Pons (tissue), 1 donor: Measurements from ENCODE around the gene CTNND2.

Experiments used
- DNase-seq: peaks from one replicate; pipeline ENCODE4 v3.0.0-alpha.2; 2016; ENCODE audit warnings: low spot score

CTNND2 gene

DNA sequence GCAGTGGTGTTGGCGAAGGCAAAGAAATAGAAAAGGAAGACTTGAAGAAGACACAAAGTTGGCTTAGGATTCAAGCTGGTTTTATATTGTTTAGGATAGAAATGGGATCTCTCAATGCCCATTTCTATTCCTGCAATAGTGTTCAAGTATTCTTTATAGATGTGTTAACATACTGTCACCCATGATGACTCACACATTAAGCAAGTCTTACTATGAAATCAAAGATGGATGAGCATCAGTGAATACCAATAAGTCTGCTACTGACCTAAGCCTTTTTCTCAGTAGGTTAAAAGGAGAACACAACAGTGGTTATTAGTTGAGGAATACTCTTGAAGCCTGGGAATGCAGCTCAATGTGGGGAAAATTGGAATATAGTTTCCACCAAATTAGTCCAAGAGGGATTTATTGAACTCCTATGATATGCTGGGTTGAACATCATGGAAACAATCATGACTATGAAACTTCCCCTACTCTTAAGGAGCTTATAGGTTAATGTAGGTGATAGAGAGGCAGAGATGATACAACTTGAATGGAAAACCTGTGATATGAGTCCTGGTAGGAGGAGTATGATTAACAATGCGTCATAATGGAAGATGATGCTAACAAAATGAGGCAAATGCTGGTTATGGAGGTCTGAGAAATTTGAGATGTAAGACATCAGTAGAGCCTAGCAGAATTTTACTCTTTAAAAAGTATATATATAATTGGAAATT is 726.1 kb downstream of the CTNND2 start:
- DNase-seq = no peak

DNA sequence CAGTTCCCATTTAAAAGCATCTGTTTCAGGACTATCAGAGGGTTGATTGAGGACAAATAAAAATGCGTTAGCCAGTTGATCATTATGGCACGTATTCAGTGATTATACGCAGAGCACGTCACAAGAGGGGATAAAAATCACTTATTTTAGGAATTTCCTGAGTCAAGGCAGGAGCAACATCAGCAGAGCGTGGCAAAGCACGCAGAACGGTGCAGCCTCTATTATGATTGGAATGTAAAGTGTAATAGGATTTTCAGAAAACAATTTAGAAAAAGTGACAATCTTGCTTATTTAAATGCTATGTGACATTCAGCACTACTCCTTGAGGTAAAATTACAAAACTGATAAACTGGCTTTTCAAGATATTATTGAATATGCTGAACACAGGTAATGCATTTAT is 729.7 kb downstream of the CTNND2 start:
- DNase-seq = no peak

DNA sequence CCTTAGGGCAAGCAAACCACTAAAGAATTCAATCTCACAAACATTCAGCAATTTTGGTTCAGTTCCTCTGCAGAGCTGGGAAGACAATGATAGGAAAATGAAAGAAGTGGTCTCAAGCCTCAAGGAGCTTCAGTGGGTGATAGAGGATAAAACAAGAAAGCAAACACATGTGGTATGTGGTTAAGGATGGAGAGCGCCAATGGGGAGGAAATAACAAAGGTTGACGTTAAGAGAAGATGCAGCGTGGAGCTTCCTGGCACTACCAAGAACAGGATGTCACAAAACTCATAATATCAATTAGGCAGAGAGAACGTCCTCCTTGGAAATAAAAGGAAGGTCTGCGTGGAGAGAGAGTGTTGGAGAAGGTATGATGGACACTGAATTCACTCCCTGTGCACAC is 731.8 kb downstream of the CTNND2 start:
- no peak for DNase-seq

DNA sequence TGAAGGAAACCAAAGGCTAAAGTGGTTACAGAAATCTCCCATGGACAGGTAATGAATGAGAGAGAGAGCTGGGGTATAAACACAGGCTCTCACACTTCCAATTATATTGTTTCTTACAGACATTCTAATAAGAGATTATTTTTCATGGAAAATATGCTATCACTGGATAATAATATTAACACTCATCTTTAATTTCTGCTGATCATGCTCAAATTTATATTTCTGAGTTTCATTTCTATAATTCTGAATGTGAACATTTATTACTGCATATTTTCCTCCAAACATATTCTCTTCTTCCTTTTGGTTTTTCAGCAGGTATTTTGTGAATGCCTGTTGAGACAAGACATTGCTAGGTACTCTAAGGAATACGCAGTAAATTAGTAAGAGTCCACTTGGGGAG is 733.0 kb downstream of the CTNND2 start:
- DNase-seq = no peak

DNA sequence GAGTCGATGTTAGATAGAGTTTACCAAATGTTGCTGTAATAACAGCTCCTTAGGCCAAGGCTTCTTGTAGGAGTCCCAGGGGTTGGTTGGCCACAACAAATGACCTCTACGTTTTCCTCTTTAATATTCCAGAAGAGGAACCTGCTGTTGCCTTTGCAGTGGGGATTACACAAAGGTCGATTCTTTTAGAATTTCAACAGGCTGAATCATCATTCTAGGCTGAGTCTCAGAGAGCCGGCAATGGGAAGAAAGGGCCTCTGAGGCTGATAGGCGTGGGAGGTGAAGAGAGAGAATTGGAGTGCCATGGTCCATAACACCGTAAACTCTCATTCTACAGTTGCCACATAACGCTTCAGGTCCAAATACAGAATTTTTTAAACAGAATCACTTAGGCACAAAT is 737.3 kb downstream of the CTNND2 start:
- peak; percentile 86 for DNase-seq

DNA sequence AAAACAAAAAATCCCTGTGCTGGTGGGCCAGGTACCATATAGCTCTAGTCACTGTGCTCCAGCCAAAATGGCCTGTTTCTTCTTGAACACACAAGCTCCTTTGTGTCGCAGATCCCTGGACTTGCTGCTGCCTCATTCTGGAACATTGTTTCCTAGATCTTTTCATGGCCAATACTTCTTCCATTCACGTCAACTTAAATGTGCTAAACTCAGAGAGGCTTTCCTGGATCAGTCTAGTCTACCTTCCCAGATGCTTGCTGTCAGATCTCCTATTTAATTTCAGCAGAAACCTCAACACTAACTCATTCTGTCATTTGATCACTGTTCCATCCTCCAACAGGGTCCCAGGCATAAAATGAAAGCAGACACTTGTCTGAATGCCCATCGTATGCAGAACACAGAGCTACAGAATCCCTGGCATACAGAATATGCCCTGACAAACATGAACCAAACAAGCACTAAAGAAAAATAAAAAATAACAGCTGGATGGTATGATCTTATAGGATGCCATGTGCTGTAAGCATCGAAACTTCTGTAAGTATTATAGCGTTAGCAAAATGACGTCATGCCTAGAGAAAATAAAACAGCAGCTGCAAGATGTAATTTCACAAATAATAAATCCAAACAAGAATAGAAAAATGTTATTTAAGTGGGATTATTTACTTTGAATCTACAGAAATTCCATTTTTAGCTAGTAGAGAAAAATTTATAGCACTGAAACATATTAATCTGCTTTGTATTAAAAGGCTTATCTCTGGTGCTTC is 739.5 kb downstream of the CTNND2 start:
- DNase-seq = peak; percentile 90

DNA sequence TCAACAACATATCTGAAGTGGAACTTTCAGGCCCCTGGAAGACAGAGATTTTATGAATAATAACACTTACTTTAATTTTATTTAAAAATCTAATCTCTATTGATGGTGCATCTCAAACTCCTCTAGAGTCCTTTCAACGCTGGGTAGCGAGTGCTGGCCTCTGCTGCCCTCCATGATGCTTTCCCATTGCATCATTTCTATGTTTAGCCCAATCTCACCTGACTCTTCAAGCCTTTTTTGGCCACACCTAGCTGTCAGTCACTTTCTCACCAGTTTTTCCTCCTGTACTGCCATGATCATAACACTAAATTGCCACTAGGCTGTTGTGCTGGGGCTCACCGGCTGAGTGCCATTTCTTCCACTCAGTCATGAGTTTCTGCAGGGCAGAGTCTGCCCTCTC is 747.1 kb downstream of the CTNND2 start:
- DNase-seq = no peak

DNA sequence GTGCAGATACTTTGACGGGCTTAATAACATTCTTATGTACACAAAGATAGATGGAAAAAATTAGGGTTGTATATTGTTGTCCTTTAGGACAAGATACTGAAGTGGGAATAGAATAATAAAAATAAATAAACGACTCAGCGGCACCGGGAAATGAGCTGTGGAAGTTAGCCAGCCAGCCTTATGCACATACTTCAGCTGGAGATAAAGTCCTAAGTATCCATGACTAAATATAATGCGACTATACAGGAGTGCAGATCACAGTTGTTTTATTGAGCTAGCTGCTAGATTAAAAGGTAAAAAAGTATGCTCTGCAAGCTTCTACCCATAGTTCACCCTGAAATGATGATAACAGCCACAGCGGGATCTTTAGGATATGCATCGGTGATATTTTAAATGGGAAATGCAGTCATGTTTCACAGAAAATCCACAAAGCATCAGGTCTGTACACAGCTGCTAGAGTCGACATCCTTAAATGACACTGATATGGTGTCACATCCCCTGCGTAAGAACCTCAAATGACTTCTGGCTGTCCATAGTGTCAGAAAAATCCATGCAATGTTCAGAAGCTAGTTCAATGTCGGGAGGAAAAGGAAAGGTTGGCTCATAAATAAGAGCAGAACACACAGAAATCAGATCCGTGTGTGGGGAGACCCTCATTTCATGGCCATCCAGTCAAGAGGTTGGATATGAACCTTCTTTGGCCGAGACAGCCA is 750.4 kb downstream of the CTNND2 start:
- no peak for DNase-seq

DNA sequence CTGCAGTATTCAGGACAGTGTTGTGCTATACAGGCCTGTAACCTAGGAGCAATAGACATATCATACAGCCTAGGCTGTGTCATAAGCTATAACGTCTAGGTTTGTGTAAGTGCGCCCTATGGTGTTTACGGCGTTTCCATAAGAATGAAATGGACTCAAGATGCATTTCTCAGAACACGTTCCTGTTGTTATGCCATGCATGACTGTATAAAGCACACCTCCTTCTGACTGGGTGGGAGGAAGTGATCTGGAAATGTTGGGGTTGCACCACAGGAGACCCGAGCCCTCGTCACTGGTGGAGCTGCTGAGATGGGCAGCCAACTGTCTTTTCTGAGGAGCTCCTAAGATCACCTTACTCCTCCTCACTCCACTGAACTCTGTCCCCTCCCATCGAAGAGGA is 751.9 kb downstream of the CTNND2 start:
- DNase-seq = no peak

DNA sequence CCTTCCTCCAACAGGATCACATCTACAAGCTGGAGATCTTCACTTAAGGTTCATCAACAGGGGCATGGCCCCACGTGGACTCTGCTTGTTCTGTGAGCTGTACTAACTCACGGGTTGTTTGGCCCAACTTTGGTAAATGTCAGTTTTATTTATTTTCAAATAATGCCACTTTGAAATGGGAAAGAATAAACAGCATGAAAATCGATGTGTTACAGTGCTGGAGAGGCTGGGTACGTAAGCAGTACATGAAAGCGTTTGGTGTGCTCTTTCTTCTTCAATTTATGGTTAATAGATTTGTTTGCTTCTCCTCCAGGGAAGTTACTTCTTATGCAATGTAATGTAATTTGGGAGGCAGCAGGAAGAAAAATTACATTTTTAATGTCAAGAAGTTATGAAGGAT is 753.3 kb downstream of the CTNND2 start:
- no peak for DNase-seq

DNA sequence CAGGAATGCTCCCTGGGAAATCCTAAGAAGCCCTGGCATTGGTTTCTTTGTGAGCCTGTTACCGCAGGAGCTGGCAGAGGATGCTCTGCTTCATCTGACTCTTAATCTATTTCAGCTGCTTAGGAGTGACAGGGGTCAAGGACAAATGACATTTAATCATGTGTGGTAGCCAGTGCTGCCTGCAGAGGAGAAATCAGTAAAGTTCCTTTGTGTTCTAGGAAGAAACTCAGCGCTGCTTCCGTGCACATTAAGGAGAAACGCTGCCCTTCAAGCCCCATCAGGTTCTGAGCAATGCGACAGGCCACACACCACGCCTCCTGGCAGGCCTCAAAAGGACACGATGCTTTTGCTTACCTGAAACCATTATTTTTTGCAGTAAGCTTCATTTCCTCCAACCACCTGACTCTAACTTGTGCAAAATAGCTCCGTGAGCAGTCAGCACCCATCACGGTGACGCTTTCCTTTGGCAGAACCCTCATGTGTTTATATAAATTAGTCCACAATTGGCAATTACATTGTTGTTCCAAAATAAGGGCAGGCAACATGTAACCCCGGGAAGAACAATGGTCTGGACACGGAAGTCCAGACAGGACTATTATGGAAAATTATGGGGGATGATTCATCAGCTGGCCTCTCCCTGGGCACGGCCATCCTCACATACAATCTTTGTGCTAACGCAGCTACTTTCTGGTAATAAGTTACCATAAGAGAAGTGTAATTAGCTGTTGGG is 755.3 kb downstream of the CTNND2 start:
- no peak for DNase-seq

DNA sequence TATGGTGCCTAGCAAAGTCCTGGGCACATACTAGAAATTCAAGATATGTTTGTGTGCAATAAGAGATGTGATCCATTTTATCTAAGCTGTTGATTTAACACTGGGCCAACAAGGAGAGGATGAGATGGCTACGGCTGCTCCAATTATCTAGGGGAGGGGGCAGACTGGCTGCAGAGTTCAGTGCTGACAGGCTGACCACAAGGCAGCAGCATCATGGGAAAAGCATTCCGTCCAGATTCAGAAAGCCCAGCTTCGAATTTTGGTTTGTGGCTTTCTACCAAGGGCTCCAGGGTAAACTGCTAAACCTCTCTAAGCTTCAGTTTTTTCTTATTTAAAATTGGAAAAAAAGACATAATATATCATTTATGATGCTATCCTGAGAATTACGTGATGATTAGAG is 758.1 kb downstream of the CTNND2 start:
- DNase-seq = no peak

DNA sequence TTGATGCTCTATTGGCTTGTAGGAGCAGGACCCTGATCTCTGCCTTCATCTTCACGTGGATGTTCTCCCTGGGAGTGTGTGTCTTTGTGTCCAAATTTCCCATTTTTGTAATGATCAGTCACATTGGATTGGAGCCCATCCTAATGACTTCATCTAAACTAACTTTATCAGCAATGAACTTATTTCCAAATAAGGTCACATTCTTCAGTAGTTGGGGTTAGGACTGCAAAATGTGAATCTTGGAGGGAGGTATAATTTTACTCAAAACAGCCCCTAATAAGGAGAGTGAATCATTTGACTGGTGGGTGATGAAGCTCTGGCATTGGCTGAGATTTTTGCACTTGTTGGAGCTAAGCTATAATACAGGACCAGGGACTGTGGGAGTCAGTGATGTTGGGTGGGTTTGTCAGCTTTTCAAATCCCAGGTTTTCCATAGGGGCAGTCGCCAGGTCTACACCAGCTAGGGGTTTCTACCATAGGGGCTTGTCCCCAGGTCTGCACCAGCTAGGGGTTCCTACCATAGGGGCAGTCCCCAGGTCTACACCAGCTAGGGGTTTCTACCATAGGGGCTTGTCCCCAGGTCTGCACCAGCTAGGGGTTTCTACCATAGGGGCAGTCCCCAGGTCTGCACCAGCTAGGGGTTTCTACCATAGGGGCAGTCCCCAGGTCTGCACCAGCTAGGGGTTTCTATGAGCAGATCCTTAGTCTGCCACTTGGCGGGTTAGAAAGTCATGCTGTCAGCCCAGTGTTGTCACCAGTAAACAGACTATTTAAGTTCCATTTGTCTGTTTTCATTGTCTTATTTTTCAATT is 760.6 kb downstream of the CTNND2 start:
- no peak for DNase-seq

DNA sequence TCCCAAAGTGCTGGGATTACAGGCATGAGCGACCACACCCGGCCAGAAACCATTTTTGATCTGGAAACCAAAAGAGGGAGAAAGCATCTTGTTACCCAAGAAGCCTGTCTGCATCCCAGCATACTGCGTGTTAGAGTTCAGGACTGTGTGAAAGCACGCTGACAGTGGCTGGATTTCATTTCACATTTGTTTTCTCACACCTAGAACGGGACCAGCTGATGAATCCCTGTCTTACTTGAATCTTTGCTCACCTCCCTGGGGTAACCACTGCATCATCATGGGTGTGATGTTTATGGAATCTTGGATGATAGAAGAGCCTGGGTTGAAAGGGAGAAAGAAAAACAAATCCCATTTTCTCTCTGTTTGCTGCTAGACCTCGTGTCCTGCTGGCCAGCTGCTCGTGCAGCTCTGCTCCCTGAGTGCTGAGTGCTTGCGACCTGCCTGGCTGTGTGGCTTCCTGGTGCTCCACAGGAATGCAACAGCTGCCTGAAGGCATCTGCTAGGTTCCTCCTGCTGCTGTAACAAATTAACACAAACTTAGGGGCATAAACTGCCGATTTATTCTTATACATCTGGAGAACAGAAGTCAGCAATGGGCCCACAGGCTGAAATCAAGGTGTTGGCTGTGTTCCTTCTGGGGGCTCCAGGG is 764.9 kb downstream of the CTNND2 start:
- no peak for DNase-seq

DNA sequence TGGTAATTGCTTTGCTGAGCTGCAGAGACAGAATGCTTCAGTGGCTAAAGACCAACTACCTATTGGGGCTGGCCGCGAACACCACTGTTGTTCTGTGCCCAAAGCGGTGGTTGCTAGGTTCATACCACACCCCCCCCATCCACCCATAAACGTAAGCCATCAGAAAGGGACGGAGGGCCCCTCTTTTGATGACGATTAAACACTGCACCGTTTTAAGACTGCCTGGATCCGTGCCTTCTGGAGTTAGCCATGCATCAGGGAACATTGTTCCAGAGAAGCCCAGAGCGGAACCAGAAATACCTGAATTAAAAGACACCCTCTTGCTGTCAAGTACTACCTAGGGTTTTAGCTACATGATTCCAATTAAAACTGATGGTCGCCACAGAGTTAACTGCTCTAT is 774.1 kb downstream of the CTNND2 start:
- DNase-seq = no peak

DNA sequence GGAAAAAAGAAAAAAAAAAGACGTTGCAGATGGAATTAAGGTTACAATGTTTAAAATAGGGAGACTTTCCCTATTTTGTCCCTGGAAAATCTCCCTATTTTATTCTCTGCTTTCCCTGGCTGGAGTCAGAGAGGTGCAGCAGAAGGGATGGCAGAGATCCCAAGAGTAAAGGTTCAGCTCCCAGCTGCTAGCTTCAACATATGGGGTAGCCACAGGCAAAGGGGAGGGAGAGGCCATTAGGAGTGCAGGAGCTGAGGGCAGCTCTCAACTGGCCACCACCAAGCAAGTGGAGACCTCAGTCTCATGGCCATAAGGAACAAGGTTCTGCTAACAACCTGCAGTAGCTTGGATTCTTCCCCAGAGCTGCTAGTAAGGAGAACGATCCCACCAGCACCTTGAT is 776.2 kb downstream of the CTNND2 start:
- DNase-seq = no peak

DNA sequence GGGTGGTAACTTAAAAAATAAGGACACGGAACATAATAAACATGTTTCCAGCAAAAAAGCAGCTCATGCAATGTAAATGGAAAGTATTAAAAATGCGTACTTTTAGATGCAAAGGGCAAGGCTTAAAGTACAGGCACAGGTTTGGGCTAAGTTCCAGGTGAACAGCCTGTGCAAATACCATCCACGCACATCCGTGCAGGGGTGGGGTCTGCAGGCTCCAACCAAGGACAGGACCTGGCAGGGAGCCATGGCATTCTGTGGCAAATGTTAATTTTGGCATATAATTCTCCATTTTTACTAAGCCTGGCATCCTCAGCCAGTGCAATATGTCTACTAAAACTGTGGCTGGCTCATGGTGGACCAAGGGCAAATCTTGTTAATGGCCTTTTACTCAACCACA is 777.4 kb downstream of the CTNND2 start:
- no peak for DNase-seq

DNA sequence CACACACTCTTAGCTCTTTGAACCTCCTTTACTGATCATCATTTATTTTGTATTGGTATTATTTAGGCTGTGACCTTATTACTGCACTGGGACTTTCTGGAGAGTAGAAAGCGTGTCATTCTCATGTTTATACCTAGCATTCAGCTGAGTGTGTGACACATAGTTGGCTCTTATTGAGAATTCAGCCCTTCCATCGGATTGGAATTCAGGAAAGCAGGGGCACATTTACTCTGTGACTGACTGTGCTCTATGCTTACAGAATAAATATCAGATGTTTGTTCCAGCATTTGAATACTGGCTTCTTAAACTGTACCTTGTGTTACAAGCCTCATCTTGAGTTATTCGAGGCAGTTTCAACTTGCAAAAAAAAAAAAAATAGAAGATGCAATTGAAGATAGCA is 782.4 kb downstream of the CTNND2 start:
- DNase-seq = no peak

DNA sequence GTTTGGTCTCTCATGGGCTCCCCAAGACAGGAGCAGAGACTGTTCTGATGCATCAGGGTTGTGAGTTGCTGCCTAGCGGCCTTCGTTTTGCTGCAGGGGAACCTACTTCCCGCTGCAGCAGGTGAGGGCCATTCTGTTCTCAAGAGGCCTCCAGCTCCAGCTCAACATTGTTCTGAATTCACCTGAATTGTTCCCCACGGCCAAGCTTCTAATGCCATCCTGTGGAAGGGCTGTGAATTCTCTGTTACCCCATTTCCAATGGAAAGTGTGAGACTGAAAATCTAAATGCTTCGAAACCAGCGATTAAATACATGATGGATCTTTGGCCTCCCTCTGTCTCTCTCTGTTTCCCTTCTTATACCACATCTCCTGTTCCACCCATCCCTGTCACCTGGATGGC is 794.1 kb downstream of the CTNND2 start:
- DNase-seq = no peak

DNA sequence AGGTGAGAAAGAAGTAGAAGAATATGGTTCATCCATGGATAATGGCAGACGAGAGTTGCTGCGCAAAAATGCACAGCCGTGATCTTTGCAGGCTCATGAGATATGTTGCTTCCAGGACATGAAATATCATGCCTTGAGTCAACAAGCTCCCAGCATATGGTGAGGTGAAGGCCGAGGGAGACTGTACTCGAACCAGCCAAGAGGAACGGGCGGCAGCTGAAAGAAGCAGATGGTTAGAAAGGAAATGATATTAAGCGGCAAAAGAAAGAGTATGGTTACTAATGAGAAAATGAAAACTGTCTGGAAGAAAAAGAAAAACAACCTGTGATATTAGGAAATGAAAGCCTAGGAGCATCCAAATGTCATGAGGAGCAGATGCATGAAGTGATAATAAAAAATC is 798.5 kb downstream of the CTNND2 start:
- DNase-seq = no peak

DNA sequence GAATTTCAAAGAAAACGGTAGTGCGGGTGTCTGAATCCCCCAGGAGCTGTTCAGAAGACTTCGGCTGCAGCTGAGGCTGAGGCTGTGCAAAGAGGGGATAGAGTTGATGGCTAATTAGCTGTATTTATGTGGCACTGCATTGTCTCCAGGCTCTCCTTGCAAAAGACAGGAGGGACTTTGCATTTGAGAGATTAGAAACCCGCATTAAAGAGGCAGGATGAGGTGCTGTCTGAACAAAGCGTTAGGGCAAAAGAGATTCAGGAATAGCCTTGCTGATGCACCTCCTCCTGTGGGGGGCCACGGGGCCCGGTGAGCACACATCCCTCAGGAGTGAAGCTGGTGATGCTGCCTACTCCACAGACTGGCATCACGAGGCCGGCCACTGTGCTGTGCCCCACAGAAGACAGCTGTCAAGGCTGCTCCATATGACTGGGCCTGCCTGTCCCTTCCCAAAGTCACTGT is 799.6 kb downstream of the CTNND2 start:
- no peak for DNase-seq
